Karpas-422 (cell line): Measurements from ENCODE around the gene CNTN4. TPM values are rescaled to one million over a fixed set of nuclear protein-coding genes. Genes with fewer than 3 reads are reported as not detected.

ENCODE experiments used
- DNase-seq: peaks from one replicate; pipeline ENCODE4 v3.0.0-alpha.2; 2015
- H2AFZ ChIP-seq: fragments of 200-600 bp; sonication (generic); 2 replicates; pipeline ENCODE4 v1.6.1; 2014; ENCODE audit warnings: antibody characterized with exemption, low read length, mixed read lengths
- H3K27ac ChIP-seq: fragments of 200-600 bp; sonication (generic); 2 replicates; pipeline ENCODE4 v1.5.1; 2014; ENCODE audit warnings: mild to moderate bottlenecking, low read length, moderate library complexity
- H3K27me3 ChIP-seq: fragments of 200-600 bp; sonication (generic); 2 replicates; pipeline ENCODE4 v1.6.1; 2014; ENCODE audit warnings: low read length, mixed read lengths
- H3K36me3 ChIP-seq: fragments of 200-600 bp; sonication (generic); 2 replicates; pipeline ENCODE4 v1.6.1; 2014; ENCODE audit warnings: low read length, mixed read lengths; ENCODE audit not compliant: insufficient read depth
- H3K4me1 ChIP-seq: fragments of 200-600 bp; sonication (generic); 2 replicates; pipeline ENCODE4 v1.6.1; 2014; ENCODE audit warnings: mild to moderate bottlenecking, low read length, mixed read lengths
- H3K4me2 ChIP-seq: fragments of 200-600 bp; sonication (generic); 2 replicates; pipeline ENCODE4 v1.6.1; 2014; ENCODE audit warnings: low read length, low read depth, mild to moderate bottlenecking; ENCODE audit not compliant: poor library complexity, severe bottlenecking
- H3K4me3 ChIP-seq: fragments of 200-600 bp; sonication (generic); 2 replicates; pipeline ENCODE4 v1.5.1; 2014; ENCODE audit warnings: mild to moderate bottlenecking, antibody characterized with exemption, low read length, mixed read lengths
- H3K79me2 ChIP-seq: fragments of 200-600 bp; sonication (generic); 2 replicates; pipeline ENCODE4 v1.6.1; 2014; ENCODE audit warnings: mild to moderate bottlenecking, low read length, mixed read lengths
- H3K9ac ChIP-seq: fragments of 200-600 bp; sonication (generic); 2 replicates; pipeline ENCODE4 v1.6.0; 2014; ENCODE audit warnings: low read length
- H3K9me2 ChIP-seq: fragments of 200-600 bp; sonication (generic), shearing (Covaris generic); replicated peaks from 2 replicates; pipeline ENCODE4 v1.6.0; 2014; ENCODE audit warnings: mild to moderate bottlenecking, low read length, moderate library complexity; ENCODE audit not compliant: insufficient read depth
- H3K9me3 ChIP-seq: fragments of 300-700, 200-600 bp; sonication (generic); 2 replicates; pipeline ENCODE4 v1.6.1; 2014; ENCODE audit warnings: low read length, mixed read lengths
- H4K20me1 ChIP-seq: fragments of 200-600 bp; sonication (generic); 2 replicates; pipeline ENCODE4 v1.6.1; 2014; ENCODE audit warnings: mild to moderate bottlenecking, antibody characterized with exemption, low read length, low read depth; ENCODE audit not compliant: insufficient read depth
- total RNA-seq: library from RNA; depleted of rRNA; stranded (reverse); fragments of >200 nt; shearing (Covaris generic); gene quantifications from 2 replicates; pipeline ENCODE4 v1.2.3, GENCODE V29; 2014; ENCODE audit warnings: low replicate concordance

Gene CNTN4
- total RNA-seq, 1 experiment from 2014 or later: 0.19 TPM

GRCh38 chr3:2247831-2248230 is 149.2 kb downstream of the CNTN4 start:
- Histone ChIP-seq H3K9ac (no peak overlapping the region), H3K4me1 (no peaks in the 10 kb centered on the region), H3K79me2 (no peaks in the 10 kb centered on the region), H3K9me2 (no peaks in the 10 kb centered on the region), H3K27ac (no peak overlapping the region), H3K4me3 (no peak overlapping the region), H3K4me2 (no peak overlapping the region), H2AFZ (no peak overlapping the region), H3K27me3 (no peaks in the 10 kb centered on the region), H3K36me3 (no peaks in the 10 kb centered on the region), H4K20me1 (no peaks in the 10 kb centered on the region), H3K9me3 (no peaks in the 10 kb centered on the region)
- DNase-seq: no peak

DNA sequence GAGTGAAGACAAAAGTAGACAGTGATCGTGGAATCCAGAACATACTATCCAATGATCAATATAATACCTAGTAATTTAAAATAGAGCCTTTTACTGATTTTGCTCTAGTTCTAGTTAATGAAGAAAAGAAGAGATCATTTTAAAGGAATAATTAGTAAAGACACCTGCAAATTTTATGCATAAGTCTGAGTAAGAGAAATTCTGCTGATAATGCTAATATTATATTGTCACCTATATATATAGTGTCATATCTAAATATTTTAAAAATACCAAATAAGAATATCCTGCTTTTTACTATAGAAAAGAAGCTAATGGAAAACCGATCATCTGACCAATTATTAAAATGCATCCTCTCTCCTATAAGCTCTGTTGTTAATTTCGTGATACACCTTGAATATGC is 152.1 kb downstream of the CNTN4 start:
- Histone ChIP-seq H3K79me2 (no peaks in the 10 kb centered on the region), H3K27me3 (no peaks in the 10 kb centered on the region), H3K4me1 (no peaks in the 10 kb centered on the region), H3K9me2 (no peaks in the 10 kb centered on the region), H2AFZ (no peak overlapping the region), H3K9ac (no peak overlapping the region), H3K27ac (no peak overlapping the region), H3K4me3 (no peak overlapping the region), H3K9me3 (no peaks in the 10 kb centered on the region), H3K4me2 (no peak overlapping the region), H4K20me1 (no peaks in the 10 kb centered on the region), H3K36me3 (no peaks in the 10 kb centered on the region)
- DNase-seq: no peak

DNA sequence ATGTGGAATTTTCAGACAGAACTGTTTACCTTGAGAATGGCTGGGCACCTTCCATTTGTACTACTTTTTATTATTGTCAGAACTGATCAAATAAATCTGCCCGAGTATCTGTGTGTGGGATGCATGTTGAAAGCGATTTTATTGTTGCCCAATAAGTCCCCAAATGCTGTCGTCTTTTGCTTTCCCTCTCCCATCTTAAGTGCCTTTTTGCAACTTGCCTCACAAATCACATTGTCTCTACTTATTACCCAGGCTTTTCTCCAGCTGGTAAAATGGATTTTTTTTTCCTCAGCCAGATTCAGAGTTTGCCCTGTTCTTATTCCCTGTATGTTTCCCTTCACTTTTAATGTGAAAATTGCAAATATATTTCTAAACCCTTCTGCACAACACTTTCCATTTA is 163.1 kb downstream of the CNTN4 start:
- H3K9me2 ChIP-seq: no peaks in the 10 kb centered on the region
- 0 out of 2 replicates have a peak, but pooled peaks cover 2% of the 10 kb centered on the region for H3K9me3 ChIP-seq
- H3K4me2 ChIP-seq: no peak overlapping the region
- no peaks in the 10 kb centered on the region for H3K79me2 ChIP-seq
- H3K4me1 ChIP-seq: no peaks in the 10 kb centered on the region
- no peak overlapping the region for H3K27ac ChIP-seq
- H3K4me3 ChIP-seq: no peak overlapping the region
- no peak overlapping the region for H2AFZ ChIP-seq
- H4K20me1 ChIP-seq: no peaks in the 10 kb centered on the region
- H3K36me3 ChIP-seq: no peaks in the 10 kb centered on the region
- no peak for DNase-seq
- no peaks in the 10 kb centered on the region for H3K27me3 ChIP-seq
- no peak overlapping the region for H3K9ac ChIP-seq

GRCh38 chr3:2262204-2262603 is 163.5 kb downstream of the CNTN4 start:
- H3K4me3 ChIP-seq: no peak overlapping the region
- no peak overlapping the region for H3K4me2 ChIP-seq
- H3K27ac ChIP-seq: no peak overlapping the region
- H3K27me3 ChIP-seq: no peaks in the 10 kb centered on the region
- H3K4me1 ChIP-seq: no peaks in the 10 kb centered on the region
- no peak overlapping the region for H3K9ac ChIP-seq
- H3K9me2 ChIP-seq: no peaks in the 10 kb centered on the region
- DNase-seq: no peak
- H3K79me2 ChIP-seq: no peaks in the 10 kb centered on the region
- no peaks in the 10 kb centered on the region for H4K20me1 ChIP-seq
- no peaks in the 10 kb centered on the region for H3K36me3 ChIP-seq
- H2AFZ ChIP-seq: no peak overlapping the region; the same call in 1 of the 2 replicates
- H3K9me3 ChIP-seq: 0 out of 2 replicates have a peak, but pooled peaks cover 2% of the 10 kb centered on the region

DNA sequence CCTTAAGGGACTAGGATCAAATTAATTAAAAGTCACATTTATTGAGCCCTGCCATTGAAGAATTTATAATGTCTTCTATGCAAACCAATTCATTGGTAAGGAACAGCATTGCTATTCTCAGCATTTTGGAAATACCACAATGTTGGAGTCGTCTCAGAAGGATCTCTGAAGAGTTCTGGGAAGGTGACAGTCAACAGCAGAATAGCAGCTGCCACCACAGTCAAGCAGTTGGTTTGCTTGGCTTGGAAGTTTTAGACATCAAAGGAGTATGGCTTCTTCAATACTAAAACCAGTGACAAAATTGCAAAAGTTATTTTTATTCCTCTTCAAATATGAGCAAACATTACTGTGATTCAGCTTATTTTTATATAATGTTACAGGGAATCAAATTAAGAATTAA is 167.9 kb downstream of the CNTN4 start:
- Histone ChIP-seq H2AFZ (no peak overlapping the region), H3K4me2 (no peak overlapping the region), H3K27ac (no peak overlapping the region), H3K79me2 (no peaks in the 10 kb centered on the region), H3K36me3 (no peaks in the 10 kb centered on the region), H4K20me1 (no peaks in the 10 kb centered on the region), H3K27me3 (no peaks in the 10 kb centered on the region), H3K9ac (no peak overlapping the region), H3K4me3 (no peak overlapping the region), H3K9me2 (no peaks in the 10 kb centered on the region), H3K9me3 (0 out of 2 replicates have a peak, but pooled peaks cover 2% of the 10 kb centered on the region), H3K4me1 (no peaks in the 10 kb centered on the region)
- DNase-seq: no peak

GRCh38 chr3:2268779-2269178 is 170.1 kb downstream of the CNTN4 start:
- no peaks in the 10 kb centered on the region for H3K79me2 ChIP-seq
- H3K4me3 ChIP-seq: no peak overlapping the region
- no peaks in the 10 kb centered on the region for H3K9me2 ChIP-seq
- no peak overlapping the region for H3K27ac ChIP-seq
- 0 out of 2 replicates have a peak, but pooled peaks cover 2% of the 10 kb centered on the region for H3K9me3 ChIP-seq
- H3K9ac ChIP-seq: no peak overlapping the region
- no peaks in the 10 kb centered on the region for H3K4me1 ChIP-seq
- H3K36me3 ChIP-seq: no peaks in the 10 kb centered on the region
- no peaks in the 10 kb centered on the region for H3K27me3 ChIP-seq
- H3K4me2 ChIP-seq: no peak overlapping the region
- DNase-seq: no peak
- H4K20me1 ChIP-seq: no peaks in the 10 kb centered on the region
- no peak overlapping the region for H2AFZ ChIP-seq

DNA sequence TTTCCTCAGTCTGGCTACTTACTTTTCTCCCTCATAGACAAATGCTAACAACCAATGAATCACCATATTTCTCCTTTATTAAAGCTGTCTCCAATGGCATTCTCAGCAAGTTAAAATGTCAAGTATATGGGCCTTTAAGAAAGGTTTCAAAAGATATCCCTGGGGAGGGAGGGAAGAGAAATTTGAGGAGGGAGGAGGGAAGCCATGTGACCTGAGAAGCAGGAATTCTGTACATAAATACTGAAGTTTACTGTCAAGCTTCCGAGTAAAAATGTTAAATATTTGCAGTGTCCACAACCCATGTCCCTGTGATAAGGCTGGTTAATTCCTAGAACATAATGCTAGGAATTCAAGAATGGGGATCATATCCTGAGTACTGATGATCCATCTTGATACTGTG is 175.9 kb downstream of the CNTN4 start:
- Histone ChIP-seq H3K27me3 (no peaks in the 10 kb centered on the region), H3K79me2 (no peaks in the 10 kb centered on the region), H3K9ac (no peak overlapping the region), H3K9me2 (no peaks in the 10 kb centered on the region), H3K4me2 (no peak overlapping the region), H3K27ac (no peak overlapping the region), H3K9me3 (no peaks in the 10 kb centered on the region), H2AFZ (no peak overlapping the region), H4K20me1 (no peaks in the 10 kb centered on the region), H3K4me1 (no peaks in the 10 kb centered on the region), H3K4me3 (no peak overlapping the region), H3K36me3 (no peaks in the 10 kb centered on the region)
- no peak for DNase-seq

DNA sequence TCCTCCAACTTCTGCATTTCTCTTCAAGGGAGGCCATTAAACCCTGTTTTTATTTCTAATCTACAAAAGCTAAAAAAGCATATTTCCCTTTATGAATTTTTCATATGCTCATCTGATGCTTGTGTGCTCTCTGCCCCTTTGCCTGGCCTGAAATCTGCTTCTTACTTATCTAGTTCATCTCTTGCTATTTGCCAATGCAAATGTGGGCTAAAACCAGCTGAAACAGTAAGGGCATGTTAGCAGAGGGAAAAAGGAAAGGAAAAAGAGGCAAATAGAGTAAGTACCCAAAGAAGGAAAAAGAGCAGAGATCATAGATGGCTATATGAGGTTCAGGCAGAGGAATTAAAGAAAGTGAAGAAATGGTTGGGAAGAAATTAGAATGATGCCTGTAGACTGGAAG is 185.2 kb downstream of the CNTN4 start:
- no peak for DNase-seq
- Histone ChIP-seq H3K79me2 (no peaks in the 10 kb centered on the region), H3K9ac (no peak overlapping the region), H4K20me1 (no peaks in the 10 kb centered on the region), H3K27ac (no peak overlapping the region), H3K9me2 (no peaks in the 10 kb centered on the region), H3K9me3 (no peaks in the 10 kb centered on the region), H3K4me3 (no peak overlapping the region), H3K4me1 (no peaks in the 10 kb centered on the region), H2AFZ (no peak overlapping the region), H3K36me3 (no peaks in the 10 kb centered on the region), H3K4me2 (no peak overlapping the region), H3K27me3 (no peaks in the 10 kb centered on the region)

GRCh38 chr3:2300938-2301337 is 202.3 kb downstream of the CNTN4 start:
- H3K4me1 ChIP-seq: no peaks in the 10 kb centered on the region
- H3K4me2 ChIP-seq: no peak overlapping the region
- H3K79me2 ChIP-seq: no peaks in the 10 kb centered on the region

More at GRCh38 chr3:2300938-2301337, 202.3 kb downstream of the CNTN4 start:
- Histone ChIP-seq H3K4me3 (no peak overlapping the region), H3K9me3 (no peaks in the 10 kb centered on the region), H3K27me3 (no peaks in the 10 kb centered on the region), H3K9me2 (no peaks in the 10 kb centered on the region), H4K20me1 (no peaks in the 10 kb centered on the region), H3K36me3 (no peaks in the 10 kb centered on the region), H3K9ac (no peak overlapping the region), H3K27ac (no peak overlapping the region), H2AFZ (no peak overlapping the region)
- DNase-seq: no peak
